H9 (cell line): Measurements from ENCODE around the gene EXPH5. TPM values are rescaled to one million over a fixed set of nuclear protein-coding genes. Genes with fewer than 3 reads are reported as not detected.
A peak's percentile ranks its signal among the peaks of the same experiment; 100 is the strongest.
"Not testable (repeated sequence)": the region's sequence is repeated elsewhere in the genome, so short reads cannot be mapped to it uniquely, and the experiment has no call there.

Experiments
- DNase-seq: peaks from one replicate; pipeline ENCODE4 v3.0.0-alpha.2; 2017
- H2AFZ ChIP-seq: one replicate; pipeline ENCODE4 v1.6.1; 2013; ENCODE audit warnings: mild to moderate bottlenecking, low read length, control low read depth, moderate library complexity
- H2AK5ac ChIP-seq: 2 replicates; pipeline ENCODE4 v1.6.1; 2013; ENCODE audit warnings: low read length, control low read depth, mixed read lengths; ENCODE audit not compliant: insufficient read length
- H2BK120ac ChIP-seq: one replicate; pipeline ENCODE4 v1.6.1; 2013; ENCODE audit warnings: low read depth, mild to moderate bottlenecking, low read length, control low read depth, inconsistent platforms; ENCODE audit not compliant: poor library complexity, severe bottlenecking
- H2BK12ac ChIP-seq: 2 replicates; pipeline ENCODE4 v1.6.1; 2013; ENCODE audit warnings: low read length, control low read depth, mixed read lengths, low read depth; ENCODE audit not compliant: insufficient read length
- H2BK15ac ChIP-seq: 2 replicates; pipeline ENCODE4 v1.6.1; 2013; ENCODE audit warnings: low read depth, low read length, control low read depth
- H2BK20ac ChIP-seq: one replicate; pipeline ENCODE4 v1.6.1; 2013; ENCODE audit warnings: low read depth, mild to moderate bottlenecking, low read length, control low read depth, inconsistent platforms; ENCODE audit not compliant: poor library complexity, severe bottlenecking
- H2BK5ac ChIP-seq: 2 replicates; pipeline ENCODE4 v1.6.1; 2013; ENCODE audit warnings: low read length, control low read depth, mixed read lengths; ENCODE audit not compliant: insufficient read length
- H3K14ac ChIP-seq: 2 replicates; pipeline ENCODE4 v1.6.1; 2013; ENCODE audit warnings: low read length, control low read depth; ENCODE audit not compliant: insufficient read depth
- H3K18ac ChIP-seq: 2 replicates; pipeline ENCODE4 v1.6.1; 2013; ENCODE audit warnings: low read depth, mild to moderate bottlenecking, mixed read lengths, low read length, control low read depth; ENCODE audit not compliant: insufficient read length
- H3K23ac ChIP-seq: 2 replicates; pipeline ENCODE4 v1.6.1; 2013; ENCODE audit warnings: low read length, control low read depth, mixed read lengths, low read depth; ENCODE audit not compliant: insufficient read length
- H3K23me2 ChIP-seq: 2 replicates; pipeline ENCODE4 v1.6.1; 2013; ENCODE audit warnings: low read depth, mild to moderate bottlenecking, mixed read lengths, low read length, control low read depth; ENCODE audit not compliant: insufficient read length, poor library complexity, severe bottlenecking
- H3K27ac ChIP-seq: 2 replicates; pipeline ENCODE4 v1.5.1; 2013; ENCODE audit warnings: low read length, control low read depth, mixed read lengths, low read depth; ENCODE audit not compliant: insufficient read length
- H3K27me3 ChIP-seq: 2 replicates; pipeline ENCODE4 v1.6.1; 2013; ENCODE audit warnings: low read length, control low read depth, inconsistent platforms; ENCODE audit not compliant: insufficient read depth
- H3K4ac ChIP-seq: 2 replicates; pipeline ENCODE4 v1.6.1; 2013; ENCODE audit warnings: low read depth, mild to moderate bottlenecking, control low read depth, inconsistent platforms, low read length, moderate library complexity
- H3K4me1 ChIP-seq: 2 replicates; pipeline ENCODE4 v1.6.1; 2013; ENCODE audit warnings: low read length, control low read depth, inconsistent platforms; ENCODE audit not compliant: insufficient read depth
- H3K4me2 ChIP-seq: 2 replicates; pipeline ENCODE4 v1.6.1; 2013; ENCODE audit warnings: low read length, control low read depth, mixed read lengths; ENCODE audit not compliant: insufficient read length, insufficient read depth
- H3K56ac ChIP-seq: 2 replicates; pipeline ENCODE4 v1.6.1; 2013; ENCODE audit warnings: low read depth, mild to moderate bottlenecking, mixed read lengths, low read length, control low read depth; ENCODE audit not compliant: insufficient read length
- H3K79me1 ChIP-seq: 2 replicates; pipeline ENCODE4 v1.6.1; 2013; ENCODE audit warnings: low read depth, mild to moderate bottlenecking, moderate library complexity, low read length, control low read depth, inconsistent platforms; ENCODE audit not compliant: insufficient read depth, poor library complexity, severe bottlenecking
- H3K79me2 ChIP-seq: 2 replicates; pipeline ENCODE4 v1.6.1; 2013; ENCODE audit warnings: low read length, control low read depth, inconsistent platforms; ENCODE audit not compliant: insufficient read depth
- H3K9ac ChIP-seq: 2 replicates; pipeline ENCODE4 v1.6.1; 2013; ENCODE audit warnings: low read length, control low read depth, mixed read lengths; ENCODE audit not compliant: insufficient read length; ENCODE audit errors: extremely low read depth
- H3K9me3 ChIP-seq: one replicate; pipeline ENCODE4 v1.6.1; 2013; ENCODE audit warnings: low read depth, low read length, inconsistent platforms; ENCODE audit not compliant: control insufficient read depth
- H3T11ph ChIP-seq: one replicate; pipeline ENCODE4 v1.6.1; 2013; ENCODE audit warnings: mild to moderate bottlenecking, low read length, control low read depth, inconsistent platforms
- H4K20me1 ChIP-seq: one replicate; pipeline ENCODE4 v1.6.1; 2013; ENCODE audit not compliant: control insufficient read depth, insufficient read length, insufficient read depth
- H4K5ac ChIP-seq: 2 replicates; pipeline ENCODE4 v1.6.1; 2013; ENCODE audit warnings: low read depth, mild to moderate bottlenecking, mixed read lengths, low read length, control low read depth; ENCODE audit not compliant: insufficient read length
- H4K8ac ChIP-seq: replicated peaks from 2 replicates; pipeline ENCODE4 v1.6.1; 2013; ENCODE audit warnings: low read length, control low read depth, mixed read lengths, low read depth; ENCODE audit not compliant: insufficient read length
- H4K91ac ChIP-seq: 2 replicates; pipeline ENCODE4 v1.6.1; 2013; ENCODE audit warnings: low read depth, mild to moderate bottlenecking, moderate library complexity, mixed read lengths, low read length, control low read depth; ENCODE audit not compliant: insufficient read length
- H3K27ac Mint-ChIP-seq, 3 experiments: 2 replicates in 2 of 3; 3 replicates in 1 of 3; pipeline ENCODE4 v1.8.0; 2020 to 2021; ENCODE audit warnings: mixed read lengths in 3 of 3, mild to moderate bottlenecking in 1 of 3, moderate library complexity in 1 of 3
- H3K27me3 Mint-ChIP-seq: 2 replicates; pipeline ENCODE4 v1.8.0; 2021; ENCODE audit warnings: low read depth, mild to moderate bottlenecking, moderate library complexity, mixed read lengths
- H3K36me3 Mint-ChIP-seq, 3 experiments: 2 replicates in 2 of 3; 3 replicates in 1 of 3; pipeline ENCODE4 v1.8.0; 2020 to 2021; ENCODE audit warnings: low read depth in 3 of 3, mixed read lengths in 3 of 3; ENCODE audit not compliant: insufficient read depth in 1 of 3
- H3K4me1 Mint-ChIP-seq, 2 experiments: 2 replicates each; pipeline ENCODE4 v1.8.0; 2020; ENCODE audit warnings: mixed read lengths in 2 of 2
- H3K4me3 Mint-ChIP-seq, 2 experiments: 2 replicates in 1 of 2; 3 replicates in 1 of 2; pipeline ENCODE4 v1.8.0; 2020 to 2021; ENCODE audit warnings: mild to moderate bottlenecking in 2 of 2, mixed read lengths in 2 of 2, moderate library complexity in 1 of 2
- H3K9me3 Mint-ChIP-seq, 2 experiments: 2 replicates in 1 of 2; 3 replicates in 1 of 2; pipeline ENCODE4 v1.8.0; 2020; ENCODE audit warnings: mild to moderate bottlenecking in 2 of 2, mixed read lengths in 2 of 2, moderate library complexity in 1 of 2
- CTCF ChIP-seq: fragments of 200-600 bp; sonication (generic); conservative IDR thresholded peaks from 3 replicates; pipeline ENCODE4 v1.8.0; 2021; ENCODE audit warnings: antibody characterized with exemption, mild to moderate bottlenecking
- WGBS: extraction: QIAGEN DNeasy Blood & Tissue Kit; methylation state at CpG from one replicate; pipeline ENCODE4 v1.1.7; 2013; ENCODE audit warnings: missing lambda C conversion rate, low lambda C conversion rate, mixed read lengths; ENCODE audit not compliant: insufficient read length; ENCODE audit errors: extremely low coverage; 5-methylcytosine and 5-hydroxymethylcytosine counted together
- long read RNA-seq: library from polyadenylated mRNA; unstranded; transcript quantifications from one replicate; pipeline ENCODE4 v2.0.0, GENCODE V29; 2020
- total RNA-seq: library from RNA; stranded (reverse); gene quantifications from 2 replicates; pipeline ENCODE4 v1.2.1, GENCODE V29; 2021

Gene EXPH5
- 3.1 and 4.0 TPM in 2 replicates for total RNA-seq
- long read RNA-seq, full-length matches to known transcripts: 1 of 6 reads
- long read RNA-seq, partial matches to known transcripts: 1 of 6 reads
- long read RNA-seq, other reads (novel, unspliced or antisense): 4 of 6 reads

DNA sequence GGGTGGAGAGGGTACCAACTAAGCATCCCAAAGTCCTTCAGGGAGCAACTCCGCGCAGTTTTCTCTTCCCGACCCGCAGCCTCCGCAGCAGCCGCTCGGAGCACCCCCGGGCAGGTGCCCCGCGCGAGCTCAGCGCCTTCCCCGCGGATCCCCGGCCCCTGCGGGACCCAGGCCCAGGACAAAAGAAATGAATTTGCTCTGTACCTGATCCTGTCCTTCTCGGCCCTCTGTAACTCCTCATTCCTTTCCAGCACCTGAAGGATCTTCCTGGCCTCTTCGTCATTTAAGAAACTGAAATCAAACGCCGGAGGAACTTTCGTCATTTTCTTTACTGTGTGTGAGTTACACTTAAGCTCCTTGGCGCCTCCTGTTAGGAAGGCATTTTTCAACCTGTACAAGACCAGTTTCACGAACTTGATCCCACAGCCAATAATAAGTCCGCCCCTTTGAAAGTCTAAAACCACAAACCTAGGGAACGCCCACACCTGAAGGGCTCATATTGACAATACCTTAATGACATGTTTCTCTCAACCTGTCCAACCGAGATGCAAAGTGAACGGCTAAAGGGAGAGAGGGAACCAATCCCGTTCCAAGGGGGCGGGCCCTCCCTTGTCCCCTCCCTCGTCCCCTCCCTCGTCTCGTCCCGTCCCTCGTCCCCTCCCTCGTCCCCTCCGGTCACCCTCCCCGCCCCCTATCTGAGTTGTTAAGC, at the start of gene EXPH5:
EXPH5 (minus strand) TSS at position 555 of the 709 bp plus-strand sequence; CDS start at position 323, 232 bp downstream.
- Mint-ChIP-seq H3K4me1 (peaks cover 29 to 31% of the 10 kb centered on the region in 2 experiments), H3K4me3 (peak within 1 kb of the TSS; percentile 82 to 90), H3K27ac (peak within 1 kb of the TSS; percentile 72 to 96 (median 86); a peak in 6 of 7 replicates), H3K36me3 (no peaks in the 10 kb centered on the region), H3K9me3 (no peaks in the 10 kb centered on the region; a peak in 1 of 5 replicates), H3K27me3 (peaks cover 17% of the 10 kb centered on the region)
- Histone ChIP-seq H3K79me1 (no peaks in the 10 kb centered on the region), H3K18ac (peak within 1 kb of the TSS; percentile 16), H3K56ac (no peak within 1 kb of the TSS), H4K8ac (no peak within 1 kb of the TSS), H3K27me3 (peaks cover 6% of the 10 kb centered on the region; the same call in 1 of the 2 replicates), H3K14ac (peak within 1 kb of the TSS; percentile 83), H4K20me1 (no peaks in the 10 kb centered on the region), H2BK120ac (no peak within 1 kb of the TSS), H2BK15ac (no peak within 1 kb of the TSS), H3K9ac (peak within 1 kb of the TSS; percentile 76), H4K91ac (no peak within 1 kb of the TSS), H4K5ac (no peak within 1 kb of the TSS), H3K27ac (no peak within 1 kb of the TSS), H2BK5ac (no peak within 1 kb of the TSS), H2AK5ac (no peak within 1 kb of the TSS), H3K23ac (no peak within 1 kb of the TSS), H3T11ph (no peak within 1 kb of the TSS), H3K79me2 (0 out of 2 replicates have a peak, but pooled peaks cover 2% of the 10 kb centered on the region), H3K4ac (no peak within 1 kb of the TSS), H2AFZ (no peak within 1 kb of the TSS), H2BK12ac (no peak within 1 kb of the TSS), H3K9me3 (no peaks in the 10 kb centered on the region), H3K4me1 (no peaks in the 10 kb centered on the region; the same call in 1 of the 2 replicates), H3K23me2 (peaks cover 10% of the 10 kb centered on the region), H2BK20ac (no peak within 1 kb of the TSS), H3K4me2 (peak within 1 kb of the TSS; percentile 72)
- peak; percentile 98 for DNase-seq
- no peak for TF ChIP-seq CTCF
- no CpG with 5 or more reads among the region's 37 CpGs for WGBS

GRCh38 chr11:108641752-108642151, 48.2 kb upstream of the EXPH5 start:
- H3K23me2 ChIP-seq, H3K27ac ChIP-seq, H3K18ac ChIP-seq, H3K79me1 ChIP-seq, H3K23ac ChIP-seq, H2BK20ac ChIP-seq, H4K8ac ChIP-seq, H3T11ph ChIP-seq, H3K14ac ChIP-seq, H2BK120ac ChIP-seq, H3K4me3 Mint-ChIP-seq, DNase-seq, H3K4me1 ChIP-seq, H3K56ac ChIP-seq, H4K5ac ChIP-seq, H3K9ac ChIP-seq, H2AFZ ChIP-seq, H3K27me3 ChIP-seq, H2BK5ac ChIP-seq, H3K4ac ChIP-seq, H2AK5ac ChIP-seq, H4K91ac ChIP-seq, H3K4me2 ChIP-seq, H3K79me2 ChIP-seq, H3K27me3 Mint-ChIP-seq, H4K20me1 ChIP-seq, H2BK15ac ChIP-seq, H2BK12ac ChIP-seq, H3K9me3 ChIP-seq: not testable (repeated sequence)
- peaks cover 4 to 23% (median 16%) of the 10 kb centered on the region in 3 experiments; a peak in 5 of 7 replicates for H3K36me3 Mint-ChIP-seq
- H3K9me3 Mint-ChIP-seq: peaks cover 18 to 23% of the 10 kb centered on the region in 2 experiments
- 0 out of 7 replicates have a peak overlapping the region, but pooled peaks of 2 of the 3 experiments have one; percentile 10 to 25 for H3K27ac Mint-ChIP-seq
- WGBS: no CpG with 5 or more reads among the region's 1 CpG
- H3K4me1 Mint-ChIP-seq: peaks cover 28 to 29% of the 10 kb centered on the region in 2 experiments
